NCI-H2227 treated with DMSO at 0.1 percent for 48 hours (cell line): Measurements from ENCODE around the gene FTO.

ENCODE experiments used
- DNase-seq: peaks from one replicate; lab custom pipeline; 2025; lab: John Stamatoyannopoulos, UW

FTO gene

DNA sequence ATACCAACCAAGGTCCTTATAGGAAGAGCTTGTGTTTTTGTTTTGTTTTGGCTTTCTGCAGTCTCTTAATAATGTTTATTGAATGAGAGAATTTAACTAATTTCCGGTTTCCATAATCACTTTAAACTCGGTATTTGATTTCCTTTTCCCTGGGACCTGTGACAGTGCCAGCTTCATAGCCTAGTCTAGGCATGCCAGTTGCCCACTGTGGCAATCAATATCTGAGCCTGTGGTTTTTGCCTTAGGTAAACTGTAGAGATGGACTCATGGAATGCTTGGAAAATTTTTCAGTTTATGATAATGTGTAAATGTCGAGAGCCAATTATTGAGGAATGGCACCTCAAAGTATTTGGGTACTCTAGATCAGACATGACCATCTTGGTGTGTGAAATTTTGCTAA lies 78.2 kb downstream of the FTO start:
- DNase-seq = no peak

DNA sequence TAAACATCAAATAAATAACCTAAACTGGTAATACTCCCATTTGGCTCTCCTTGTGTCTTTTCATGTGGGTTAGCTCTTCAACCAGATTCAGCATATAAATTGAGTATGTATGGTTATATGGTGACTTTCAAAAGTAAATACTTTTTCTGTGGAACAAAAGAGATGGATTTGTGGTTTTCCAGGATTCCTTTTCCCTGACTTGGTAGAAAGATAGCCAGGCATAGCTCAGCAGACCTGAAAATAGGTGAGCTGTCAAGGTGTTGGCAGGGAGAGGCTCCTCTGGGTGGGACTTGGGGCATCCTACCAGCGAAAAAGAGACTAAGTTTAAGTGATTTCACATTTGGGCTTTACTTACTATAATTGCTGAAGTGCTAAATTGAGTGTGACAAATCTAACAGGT lies 80.3 kb downstream of the FTO start:
- no peak for DNase-seq

DNA sequence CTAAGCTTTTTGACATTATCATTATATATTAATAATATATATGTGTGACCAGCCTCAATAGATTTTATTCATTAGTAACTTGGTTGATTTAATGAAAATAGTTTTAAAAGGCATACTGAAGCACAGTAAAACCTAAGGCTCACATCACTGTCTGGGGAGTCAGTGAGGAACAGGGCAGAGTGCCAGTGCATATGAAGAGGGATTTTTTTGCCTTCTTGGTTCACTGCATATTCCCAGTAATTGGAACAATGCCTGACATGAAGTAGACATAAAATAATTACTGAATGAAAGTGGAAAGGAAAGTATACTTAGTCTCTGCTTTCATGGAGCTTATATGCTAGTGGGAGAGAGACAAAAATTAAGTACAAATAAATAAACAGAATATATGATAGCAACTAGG lies 81.1 kb downstream of the FTO start:
- no peak for DNase-seq

DNA sequence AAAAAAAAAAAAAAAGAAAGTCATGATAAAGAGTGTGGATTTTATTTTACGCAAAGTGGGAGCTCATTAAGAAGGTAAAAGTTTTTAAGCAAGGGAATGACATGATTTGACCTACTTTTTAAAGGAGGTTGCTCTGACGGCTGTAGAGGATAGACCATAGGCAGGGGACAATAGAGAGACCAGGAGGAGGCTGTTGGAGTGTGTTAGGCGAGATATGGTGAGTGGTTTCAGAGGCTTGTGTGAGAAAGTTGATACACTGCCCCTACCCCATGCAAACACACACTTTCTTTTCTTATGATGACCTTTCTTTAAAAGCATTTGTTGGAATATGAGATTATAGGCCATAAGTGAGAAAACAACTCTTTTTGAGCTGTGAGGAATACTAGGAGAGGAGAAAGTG lies 82.0 kb downstream of the FTO start:
- DNase-seq = no peak

DNA sequence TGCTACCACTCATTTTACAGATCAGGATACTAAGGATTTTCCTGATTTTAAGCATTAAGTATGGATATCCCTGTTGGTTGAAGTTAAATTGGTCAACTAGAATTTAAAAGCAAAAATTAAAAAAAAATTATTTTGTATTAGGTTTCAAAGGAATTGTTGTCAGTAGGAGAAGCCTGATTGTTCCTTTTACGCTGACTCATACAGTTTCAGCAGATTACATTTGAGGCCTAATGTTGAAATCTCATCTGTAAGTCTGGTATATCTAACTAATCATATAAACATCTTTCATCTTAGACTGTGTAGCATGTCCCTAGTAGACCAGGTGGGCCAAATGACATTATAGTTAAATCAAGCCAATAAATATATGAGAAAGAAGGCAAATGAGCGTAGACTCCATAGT lies 83.5 kb downstream of the FTO start:
- no peak for DNase-seq

DNA sequence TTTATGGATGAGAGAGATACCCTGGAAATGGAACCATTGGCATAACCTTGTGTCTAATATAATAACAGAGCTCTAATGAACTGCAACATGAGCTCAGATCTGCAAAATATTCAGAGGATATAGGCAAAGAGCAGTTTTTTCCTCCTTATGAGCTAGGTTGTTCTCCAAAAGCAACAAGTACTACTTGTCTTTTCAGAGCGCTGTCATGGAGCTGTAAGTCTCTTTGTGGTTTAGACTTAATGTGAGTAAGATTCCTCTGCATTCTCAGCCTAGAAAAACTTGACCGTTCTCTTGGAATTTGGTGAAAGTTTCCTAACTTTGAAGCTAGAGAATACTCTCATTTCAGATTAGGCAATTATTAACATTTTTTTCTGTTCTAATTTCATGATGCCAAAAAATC lies 85.2 kb downstream of the FTO start:
- no peak for DNase-seq

DNA sequence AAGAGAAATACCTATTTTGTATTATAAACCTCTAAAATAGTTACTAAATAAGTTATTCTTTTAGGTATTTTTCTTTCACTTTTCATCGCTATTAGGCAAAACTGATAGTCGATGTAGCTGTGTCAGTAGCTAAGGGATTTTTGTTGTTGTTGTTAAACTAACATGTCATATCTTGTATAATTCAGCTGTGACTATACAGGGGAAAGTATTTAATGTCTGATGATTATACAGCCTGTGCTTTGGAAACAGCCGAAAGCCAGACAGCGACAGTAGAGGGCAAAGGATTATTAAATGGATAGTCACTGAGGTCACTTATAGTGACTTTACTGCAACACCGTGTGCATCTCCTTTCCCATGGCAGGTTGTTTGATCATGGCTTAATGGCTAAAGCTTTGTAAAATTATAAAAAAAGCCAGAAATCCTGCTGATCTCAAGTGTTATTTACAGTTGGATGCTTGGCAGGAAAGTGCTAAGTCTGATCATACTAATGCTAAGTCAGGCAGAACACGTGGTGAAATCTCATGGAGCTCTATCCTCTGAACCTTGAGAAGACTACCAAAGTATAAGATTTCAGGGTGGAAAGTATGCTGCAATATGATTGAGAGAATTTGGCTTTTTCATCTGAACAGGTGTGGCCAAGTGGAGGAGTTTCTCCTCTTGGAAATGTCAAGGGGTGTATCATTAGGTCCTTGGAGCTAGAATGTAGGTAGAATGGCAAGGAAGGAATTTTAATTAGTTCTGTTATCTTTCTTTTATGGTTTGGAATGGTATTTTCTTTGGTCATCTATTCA lies 88.4 kb downstream of the FTO start:
- peak; percentile 10 for DNase-seq

DNA sequence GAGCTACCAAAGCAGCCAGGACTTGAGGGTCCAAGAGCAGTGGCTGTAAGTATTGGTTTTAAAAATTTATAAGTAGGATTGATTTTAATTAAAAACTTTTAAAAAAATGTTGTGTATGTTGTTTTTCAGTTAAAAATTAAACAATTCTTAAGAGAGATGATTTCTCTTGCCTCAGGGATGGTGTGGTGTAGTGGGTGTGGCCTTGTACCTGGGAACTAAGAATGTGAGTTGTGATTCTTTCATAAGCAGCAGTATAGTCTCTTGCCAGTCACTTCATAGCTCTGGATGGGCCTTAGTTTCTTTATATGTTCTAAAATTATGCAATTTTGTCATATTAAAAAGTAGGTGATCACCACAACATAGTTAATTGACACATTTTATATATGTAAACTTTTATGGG lies 99.5 kb downstream of the FTO start:
- DNase-seq = no peak

DNA sequence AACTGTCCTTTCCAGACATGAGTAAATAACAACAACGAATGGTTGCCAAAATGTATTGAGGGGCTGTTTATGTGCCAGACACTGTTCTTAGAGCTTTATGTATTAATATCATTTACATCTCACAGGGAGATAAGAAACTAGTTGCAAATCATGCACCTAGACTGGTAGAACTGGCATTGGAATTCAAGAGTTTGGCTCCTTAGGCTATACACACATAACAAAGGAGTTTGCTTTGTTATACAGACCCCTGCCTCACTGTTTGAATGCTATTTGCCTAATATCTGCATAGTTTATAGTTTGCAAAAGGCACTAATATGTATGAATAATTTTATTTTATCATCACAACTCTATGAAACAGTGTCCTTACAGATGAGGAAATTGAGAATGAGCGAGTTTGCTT lies 100.0 kb downstream of the FTO start:
- no peak for DNase-seq

DNA sequence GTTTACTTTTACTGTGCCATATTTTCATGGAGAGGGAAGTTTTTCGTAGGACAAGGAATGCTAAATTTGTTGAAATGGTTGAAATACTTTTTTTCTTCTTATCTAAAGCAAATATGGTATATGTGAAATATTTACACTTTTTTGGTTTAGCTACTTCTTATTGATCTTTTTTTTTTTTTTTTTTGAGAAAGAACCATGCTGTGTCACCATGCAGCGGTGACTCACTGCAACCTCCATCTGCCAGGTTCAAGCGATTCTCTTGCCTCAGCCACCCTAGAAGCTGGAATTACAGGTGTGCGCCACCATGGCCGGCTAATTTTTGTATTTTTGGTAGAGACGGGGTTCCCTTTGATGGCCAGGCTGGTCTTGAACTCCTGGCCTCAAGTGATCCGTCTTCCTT lies 100.5 kb downstream of the FTO start:
- no peak for DNase-seq

DNA sequence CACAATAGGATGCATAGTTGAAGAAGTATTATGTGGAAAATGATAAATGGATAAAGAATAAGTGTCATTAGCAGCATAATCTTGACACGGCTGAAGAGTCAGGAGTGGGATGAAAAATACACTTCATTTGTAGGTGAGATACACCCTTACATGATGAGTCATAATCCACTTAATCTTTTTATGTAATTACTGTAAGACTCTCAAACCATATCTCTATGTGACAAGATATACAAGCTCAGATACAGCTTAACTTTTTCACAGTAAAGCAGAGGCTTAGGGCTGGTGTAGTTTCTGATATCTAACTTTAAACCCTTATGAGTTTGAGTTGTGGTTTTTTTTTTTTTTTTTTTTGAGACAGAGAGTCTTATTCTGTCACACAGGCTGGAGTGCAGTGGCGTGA lies 101.2 kb downstream of the FTO start:
- DNase-seq = no peak

DNA sequence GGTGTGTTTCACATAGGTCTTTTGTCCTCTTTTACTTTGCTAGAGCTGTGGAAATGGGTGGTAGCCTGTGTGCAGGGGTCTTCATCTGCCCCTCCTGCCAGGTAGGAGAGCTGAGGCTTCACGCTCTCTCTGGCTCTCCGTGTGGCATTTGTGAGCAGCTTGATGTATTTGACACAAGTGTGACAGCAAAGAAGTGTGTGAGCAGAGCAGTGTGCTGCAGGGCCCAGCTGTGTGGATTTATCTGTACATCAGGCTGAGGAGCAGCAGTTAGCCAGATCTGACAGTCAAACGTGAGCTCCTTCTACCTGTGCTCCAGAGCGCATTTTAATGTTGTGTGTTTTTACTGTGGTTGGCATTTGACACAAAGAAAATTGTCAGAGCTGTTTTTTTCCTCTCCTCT lies 101.8 kb downstream of the FTO start:
- no peak for DNase-seq

DNA sequence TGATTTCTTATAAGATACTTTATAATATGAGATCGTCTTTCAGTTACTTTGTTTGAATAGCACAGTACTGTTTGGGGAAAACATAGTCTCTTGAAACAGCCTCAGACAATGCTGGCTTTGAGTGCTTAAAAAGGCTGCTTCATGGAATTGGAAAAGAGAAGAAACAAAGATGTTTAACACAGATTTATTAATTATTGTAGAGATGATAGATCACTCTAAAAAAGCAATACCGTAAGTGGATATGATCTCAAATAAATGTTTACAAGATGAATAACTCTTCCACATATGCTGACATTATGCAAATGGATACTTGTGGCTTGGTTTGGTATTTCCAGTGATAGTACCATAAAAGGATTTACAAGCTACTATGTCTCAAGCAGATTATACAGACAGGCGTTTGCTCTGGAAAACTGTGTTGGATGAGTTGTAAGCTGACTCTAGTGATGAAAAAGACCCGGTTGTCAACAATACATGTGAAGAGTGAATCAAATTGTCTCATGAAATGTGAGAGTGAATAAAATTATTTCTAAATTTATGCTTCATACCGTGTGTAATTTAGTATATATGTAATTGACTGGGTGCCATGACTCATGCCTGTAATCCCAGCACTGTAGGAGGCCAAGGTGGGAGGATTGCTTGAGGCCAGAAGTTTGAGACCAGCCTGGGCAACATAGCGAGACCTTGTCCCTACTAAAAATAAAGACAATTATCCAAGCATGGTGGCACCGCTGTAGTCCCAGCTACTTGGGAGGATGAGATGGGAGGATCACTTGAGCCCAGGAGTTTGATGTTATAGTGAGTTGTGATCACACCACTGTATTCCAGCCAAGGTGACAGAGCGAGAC lies 105.4 kb downstream of the FTO start:
- no peak for DNase-seq

DNA sequence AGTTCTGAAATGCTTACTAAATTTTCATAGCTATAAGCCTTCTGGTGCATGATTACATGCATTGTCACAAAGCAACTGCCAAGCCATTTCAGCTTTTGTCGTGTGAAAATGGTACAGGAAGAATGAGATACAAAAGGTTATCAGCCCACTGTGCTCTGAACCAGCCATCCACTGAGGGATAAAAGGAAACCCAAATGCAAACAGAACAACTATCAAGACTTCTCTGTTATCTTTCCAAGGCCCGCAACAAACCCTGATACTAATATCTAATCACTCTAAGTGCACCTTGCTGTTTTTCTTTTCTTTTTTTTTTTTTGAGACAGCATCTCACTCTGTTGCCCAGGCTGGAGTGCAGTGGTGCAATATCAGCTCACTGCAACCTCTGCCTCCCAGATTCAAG lies 109.0 kb downstream of the FTO start:
- no peak for DNase-seq

DNA sequence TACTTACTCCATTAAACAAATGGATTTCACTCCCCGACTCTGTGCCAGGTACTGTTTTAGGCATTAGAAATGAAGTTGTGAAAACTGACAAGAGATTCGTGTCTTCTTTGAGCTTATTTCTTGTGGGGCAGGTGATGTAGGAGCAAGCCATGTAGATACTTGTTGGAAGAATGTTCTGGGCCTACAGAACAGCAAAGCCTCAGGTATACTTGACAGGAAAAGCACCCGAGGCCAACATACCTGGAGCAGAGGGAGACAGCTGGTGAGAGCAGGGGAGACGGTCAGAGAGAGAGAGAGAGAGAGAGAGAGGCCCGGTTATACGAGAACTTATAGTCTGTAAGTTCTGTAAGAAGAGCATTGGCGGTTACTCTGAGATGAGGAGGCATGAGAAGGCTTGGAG lies 110.8 kb downstream of the FTO start:
- no peak for DNase-seq

DNA sequence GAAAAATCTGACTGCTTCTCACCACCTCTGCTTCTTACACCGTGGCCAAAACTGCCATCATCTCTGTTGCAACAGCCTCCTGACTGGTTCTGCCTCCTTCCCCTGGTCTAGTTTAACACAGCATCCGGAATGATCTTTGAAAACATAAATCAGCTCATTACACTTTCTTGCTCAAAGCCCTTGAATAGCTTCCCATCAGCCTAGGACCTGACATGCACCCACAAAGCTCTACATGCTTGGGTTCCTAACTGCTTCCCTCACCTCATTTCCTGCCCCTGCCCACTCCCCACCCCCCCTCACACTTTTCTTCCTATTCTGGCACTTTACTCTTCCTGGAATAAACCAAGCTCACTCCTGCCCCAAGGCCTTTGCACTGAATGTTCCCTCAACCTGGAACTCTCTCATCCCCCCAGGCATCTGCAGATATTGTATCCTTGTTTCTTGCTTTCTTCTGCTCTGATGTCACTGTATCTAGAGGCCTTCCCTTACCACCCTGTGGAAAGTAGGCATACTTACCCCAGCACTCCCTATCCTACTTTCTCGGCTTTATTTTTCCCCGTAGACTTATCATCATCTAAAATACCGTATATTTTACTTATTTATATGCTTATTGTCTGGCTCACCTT lies 112.4 kb downstream of the FTO start:
- DNase-seq = no peak

DNA sequence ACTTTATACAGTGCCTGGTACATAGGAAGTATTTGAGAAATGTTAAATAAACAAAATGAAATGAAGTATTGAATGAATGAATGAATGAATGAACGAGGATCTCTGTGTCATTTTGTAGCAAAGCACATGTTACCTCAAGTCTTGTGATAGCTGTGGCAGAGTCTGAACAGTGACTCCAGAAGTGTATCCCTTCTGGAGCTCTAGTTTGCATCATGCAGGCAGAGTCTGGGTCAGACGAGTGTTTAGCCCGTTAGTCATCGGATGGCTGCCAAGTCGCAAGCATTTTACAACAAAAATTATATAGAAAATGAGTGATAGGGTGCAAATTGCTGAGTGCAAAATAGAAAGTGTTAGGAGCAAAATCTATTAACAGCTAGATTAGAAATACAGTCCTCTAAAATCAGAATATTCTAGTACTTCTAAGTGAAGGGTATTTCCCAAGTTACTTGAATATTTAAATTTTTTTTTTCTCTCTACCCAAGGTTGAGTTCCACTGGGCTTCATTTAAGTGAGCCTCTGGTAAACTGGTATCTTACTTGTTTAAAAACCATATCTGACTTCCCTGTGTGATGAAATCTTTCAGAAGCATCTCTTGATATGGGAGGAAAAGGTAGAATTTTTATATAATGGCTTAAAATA lies 113.3 kb downstream of the FTO start:
- no peak for DNase-seq

DNA sequence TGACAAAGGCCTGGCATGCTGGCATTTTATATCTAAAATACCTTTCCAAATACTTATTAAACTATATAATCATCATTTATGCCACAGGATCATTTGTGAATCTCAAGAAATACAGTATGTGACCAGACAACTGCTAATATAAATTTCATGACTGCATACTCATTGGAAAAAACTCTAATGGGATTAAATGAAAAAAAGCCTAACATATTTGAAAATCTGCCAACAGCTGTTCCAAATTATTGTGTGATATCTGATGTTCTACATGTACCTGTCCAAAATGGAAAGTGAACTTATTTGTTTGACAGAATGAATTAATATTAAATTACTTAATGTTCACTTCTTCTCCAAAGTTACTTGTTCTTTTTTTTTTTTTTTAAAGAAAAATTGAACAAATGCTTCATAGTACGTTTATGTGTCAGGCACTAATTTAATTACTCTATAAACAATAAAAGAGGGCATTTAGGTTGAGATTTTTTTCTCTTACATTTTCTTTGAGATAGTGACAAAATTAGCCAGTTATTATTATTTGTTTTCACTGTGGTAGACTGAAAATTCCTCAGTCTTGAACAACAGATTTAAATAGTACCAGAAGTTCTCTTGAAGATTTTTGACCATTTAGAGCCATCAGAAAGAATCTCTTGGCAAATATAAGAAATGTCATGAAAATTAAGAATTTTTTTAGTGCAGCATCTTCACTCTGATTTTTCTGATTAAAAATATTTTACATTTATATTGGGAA lies 114.0 kb downstream of the FTO start:
- DNase-seq = no peak

DNA sequence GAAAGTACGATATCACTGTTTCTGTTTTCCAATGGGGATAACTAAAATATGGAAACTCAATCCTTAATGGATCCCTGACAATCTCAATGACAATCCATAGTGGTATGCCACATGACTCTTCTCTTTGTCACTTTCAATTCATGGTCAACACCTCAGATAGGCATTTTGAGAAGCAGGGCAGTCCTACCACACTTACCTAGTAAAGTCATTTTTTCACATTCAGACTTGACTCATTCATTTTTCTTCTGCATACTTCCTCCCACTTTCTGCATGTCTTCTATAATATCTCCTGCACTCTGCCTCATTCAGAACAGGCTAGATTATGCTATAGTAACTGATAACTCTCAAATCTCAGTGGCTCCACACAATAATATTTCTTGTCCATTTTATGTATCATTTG lies 117.5 kb downstream of the FTO start:
- DNase-seq = no peak

DNA sequence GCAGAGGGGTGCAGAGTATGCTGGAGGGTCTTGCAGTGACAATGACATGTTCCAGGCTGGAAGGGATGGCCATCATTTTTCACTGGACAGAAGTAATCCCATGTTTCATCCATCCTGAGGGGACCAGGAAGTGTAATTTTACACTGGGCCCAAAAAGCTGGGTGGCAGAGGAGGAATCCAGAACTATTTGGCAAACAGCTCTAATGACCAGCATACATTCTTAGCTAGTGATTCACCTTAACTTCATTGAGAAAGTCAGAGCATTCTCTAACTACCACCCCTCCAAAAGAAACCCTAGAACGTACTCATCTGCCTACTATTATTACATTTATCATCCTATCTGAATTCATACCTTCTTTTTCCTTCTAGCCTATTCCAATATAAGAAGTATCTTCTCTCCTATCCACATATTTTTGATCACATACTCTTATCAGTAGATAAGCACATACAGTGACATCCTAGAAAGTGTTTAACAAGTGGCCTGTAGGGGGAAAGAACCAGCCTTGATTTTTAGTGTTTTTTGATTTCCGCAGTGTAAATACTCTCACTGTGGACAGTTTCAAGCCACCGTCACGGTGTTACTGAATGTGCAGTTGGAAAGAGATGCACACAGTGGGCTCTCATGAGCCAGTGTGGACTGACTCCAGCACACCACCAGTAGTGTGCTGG lies 118.1 kb downstream of the FTO start:
- DNase-seq = no peak

DNA sequence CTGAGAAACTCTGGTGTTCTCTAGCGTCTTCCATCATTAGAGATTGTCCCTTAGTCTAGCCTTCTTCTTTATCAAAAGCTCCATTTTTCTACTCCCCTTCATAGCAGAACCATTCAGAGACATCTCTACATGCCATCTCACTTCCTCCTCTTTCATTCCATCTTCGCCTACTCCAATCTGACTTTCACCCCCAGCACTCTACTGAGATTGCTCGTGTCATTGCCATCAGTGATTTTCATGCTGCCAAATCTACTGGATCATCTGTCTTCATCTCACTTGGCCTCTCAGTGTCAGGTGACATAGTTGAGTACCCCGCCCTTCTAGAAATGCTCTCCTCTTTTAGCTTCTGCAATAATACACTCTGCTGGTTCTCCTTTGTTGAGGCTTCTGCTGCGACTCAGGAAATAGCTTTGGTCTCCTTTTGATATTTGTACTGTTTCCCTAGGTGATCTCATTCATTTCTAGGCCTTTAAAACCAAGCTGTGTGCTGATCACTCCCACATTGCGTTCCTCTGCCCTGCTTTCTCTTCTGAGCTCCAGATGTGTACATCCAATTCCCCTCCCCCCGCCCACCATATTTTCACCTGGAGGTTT lies 119.1 kb downstream of the FTO start:
- DNase-seq = no peak
